Raji (cell line): ENCODE data around the gene ADAM15.
A peak's percentile ranks its signal among the peaks of the same experiment; 100 is the strongest.

Experiments used
- POLR2A ChIP-seq: IDR thresholded peaks from 2 replicates; pipeline ENCODE4 v1.6.1; 2011; ENCODE audit warnings: low read depth, low read length, control low read depth; ENCODE audit not compliant: insufficient read depth

ADAM15 gene

GRCh38 chr1:155080312-155081228, 29.5 kb downstream of the ADAM15 start:
- TF ChIP-seq POLR2A, result no peak

- TF ChIP-seq POLR2A, result no peak
Measured at GRCh38 chr1:155081472-155082300, 30.6 kb downstream of the ADAM15 start.

DNA sequence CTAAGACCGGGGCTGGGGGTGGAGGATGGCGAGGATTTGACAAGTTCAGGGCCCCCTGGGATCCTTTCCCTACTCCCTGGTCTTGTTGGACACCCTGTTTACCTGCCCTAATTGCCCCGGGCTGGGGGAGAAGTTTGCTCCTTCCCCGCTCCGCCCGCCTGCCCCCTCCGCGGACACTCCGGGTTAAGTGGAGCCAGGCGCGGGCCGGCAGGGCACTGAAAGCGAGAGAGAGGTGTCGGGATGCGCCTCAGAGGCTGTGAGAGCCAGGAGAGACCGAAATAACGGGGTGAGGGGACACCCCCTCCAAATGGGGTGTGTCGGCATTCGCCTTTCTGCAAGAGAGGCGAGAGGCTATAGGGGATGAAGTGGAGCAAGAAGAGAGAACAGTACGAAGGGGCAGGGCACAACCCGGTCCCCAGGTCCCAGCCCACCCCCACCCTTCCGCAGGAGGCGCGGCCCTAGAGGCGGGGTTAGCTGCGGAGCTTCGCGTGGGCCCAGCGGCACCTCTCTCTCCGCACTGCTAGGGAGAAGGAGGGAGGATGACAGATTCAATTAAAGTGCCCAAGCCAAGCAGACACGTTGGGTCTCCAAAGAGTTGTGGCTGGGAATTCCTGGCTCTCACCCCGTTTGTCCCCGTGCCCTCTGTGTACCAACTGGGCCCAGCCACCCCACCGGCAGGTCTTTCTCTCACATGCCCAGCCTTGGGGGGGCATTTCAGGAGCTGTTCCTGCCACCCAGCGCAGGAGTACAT, 31.4 kb downstream of the ADAM15 start:
- TF ChIP-seq POLR2A, result no peak

DNA sequence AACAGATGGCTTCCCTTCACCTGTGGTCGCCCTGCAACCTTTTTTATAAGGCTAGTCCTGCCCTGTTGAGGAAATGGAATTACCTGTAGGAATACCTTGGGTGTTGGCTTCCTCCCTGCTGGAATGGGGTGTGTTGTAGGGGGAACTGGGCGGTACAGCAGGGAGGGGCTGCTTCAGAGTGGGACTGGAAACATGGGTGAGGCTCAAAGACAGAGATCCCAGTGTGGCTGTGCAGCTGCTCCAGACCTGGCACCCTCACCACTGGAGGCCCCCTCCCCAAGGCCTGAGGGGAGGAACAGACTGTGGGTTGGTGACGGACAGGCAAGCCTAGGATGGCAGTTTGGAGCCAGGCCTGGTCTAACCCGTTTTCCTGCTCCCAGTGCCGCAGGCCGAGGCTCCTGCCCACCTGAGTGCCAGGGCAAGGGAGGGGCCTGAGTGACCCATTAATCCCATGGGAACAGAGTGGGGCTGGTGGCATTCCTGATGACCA, 32.0 kb downstream of the ADAM15 start:
- no peak for TF ChIP-seq POLR2A

DNA sequence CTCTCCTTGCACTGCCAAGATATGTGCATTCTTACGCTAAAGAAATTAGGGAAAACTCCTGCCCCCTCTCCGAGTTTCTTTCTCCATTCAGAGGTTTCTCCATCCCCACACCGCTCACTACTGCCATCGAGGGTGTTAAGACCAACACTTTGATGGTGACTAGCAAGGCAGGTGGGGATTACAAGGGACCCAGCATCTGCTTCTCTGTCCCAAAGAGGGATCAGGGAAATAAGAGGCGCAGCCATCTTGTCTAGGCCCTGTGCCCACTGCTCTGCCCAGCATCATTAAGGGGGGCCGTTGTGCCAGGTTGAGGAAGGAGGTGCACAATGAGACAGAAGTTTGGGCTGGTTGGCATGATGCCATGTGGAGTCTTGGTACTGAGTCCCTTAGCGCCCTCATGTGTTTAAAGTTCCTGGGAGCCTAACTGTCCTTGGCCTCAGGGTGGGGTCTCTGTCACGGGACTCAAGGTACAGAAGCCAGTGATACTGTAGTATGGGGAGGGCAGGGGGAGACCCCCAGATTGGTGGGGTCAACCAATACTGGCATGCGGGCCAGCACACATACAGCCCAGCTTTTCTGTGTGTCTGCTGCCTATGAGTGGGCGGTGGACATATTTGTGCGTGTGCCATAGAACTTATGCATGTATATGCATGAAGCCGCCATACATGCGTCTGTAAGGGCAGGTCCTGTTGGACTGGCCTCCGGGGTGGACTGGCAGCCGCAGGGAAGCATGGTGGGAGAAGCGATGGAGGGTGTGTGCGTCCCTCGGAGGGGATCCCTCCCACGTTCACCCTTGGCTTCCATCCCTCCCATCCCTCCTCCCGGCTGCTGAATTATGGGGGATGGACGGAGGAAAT, 33.0 kb downstream of the ADAM15 start:
- TF ChIP-seq POLR2A, result no peak

DNA sequence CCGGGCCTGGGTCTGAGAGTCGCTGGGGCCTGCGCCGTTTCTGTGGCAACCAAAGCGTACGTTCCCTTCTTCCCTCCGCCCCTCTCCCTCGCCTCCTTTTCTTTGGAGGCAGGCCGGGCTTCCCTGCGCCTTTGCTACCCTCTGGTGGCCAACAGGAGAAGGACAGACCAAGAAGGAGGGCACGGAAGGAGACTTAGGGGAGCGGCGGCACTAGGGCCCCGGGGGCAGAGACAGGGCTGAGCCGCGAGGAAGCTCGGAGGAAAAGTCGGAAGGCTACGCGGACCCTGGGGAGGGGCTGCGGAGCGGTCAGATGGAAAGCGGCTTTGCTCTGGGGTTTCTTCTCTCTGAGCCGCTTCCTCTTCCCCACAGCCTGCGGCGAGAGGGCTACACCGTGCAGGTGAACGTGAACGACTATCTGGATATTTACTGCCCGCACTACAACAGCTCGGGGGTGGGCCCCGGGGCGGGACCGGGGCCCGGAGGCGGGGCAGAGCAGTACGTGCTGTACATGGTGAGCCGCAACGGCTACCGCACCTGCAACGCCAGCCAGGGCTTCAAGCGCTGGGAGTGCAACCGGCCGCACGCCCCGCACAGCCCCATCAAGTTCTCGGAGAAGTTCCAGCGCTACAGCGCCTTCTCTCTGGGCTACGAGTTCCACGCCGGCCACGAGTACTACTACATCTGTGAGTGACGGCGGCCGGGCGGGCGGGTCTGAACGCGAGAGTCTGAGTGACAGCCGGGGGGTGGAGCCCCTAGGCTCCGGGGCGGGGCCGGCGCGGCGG, 33.8 kb downstream of the ADAM15 start:
- peak; percentile 83 for TF ChIP-seq POLR2A

DNA sequence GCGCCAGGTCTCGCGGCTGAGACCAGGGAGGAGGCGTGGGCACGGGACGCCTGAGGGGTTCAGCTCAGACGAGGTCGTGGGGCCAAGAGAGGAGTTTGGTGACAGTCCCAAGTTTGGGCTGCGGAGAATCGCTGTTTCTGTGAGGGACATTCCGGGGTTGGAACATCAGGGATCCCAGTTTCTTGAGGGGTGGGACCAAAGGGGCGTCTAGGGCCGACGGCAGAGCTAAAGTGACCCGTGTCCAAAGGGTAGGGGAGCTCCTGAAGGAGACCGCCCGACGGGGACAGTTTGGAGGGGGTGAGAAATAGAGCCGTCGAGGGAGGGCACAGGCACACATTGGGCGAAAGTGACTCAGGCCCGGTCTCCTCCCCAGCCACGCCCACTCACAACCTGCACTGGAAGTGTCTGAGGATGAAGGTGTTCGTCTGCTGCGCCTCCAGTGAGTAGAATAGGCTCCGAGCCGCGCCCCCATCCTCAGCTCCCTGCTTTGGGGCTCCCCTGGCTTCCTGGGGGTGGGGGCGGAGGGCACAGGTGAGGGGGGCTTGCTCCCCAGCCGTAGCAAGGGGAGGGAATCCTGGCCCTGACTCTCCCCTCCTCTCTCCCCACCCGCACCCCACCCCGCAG, 34.5 kb downstream of the ADAM15 start:
- TF ChIP-seq POLR2A, result no peak; the same call in 1 of the 2 replicates

DNA sequence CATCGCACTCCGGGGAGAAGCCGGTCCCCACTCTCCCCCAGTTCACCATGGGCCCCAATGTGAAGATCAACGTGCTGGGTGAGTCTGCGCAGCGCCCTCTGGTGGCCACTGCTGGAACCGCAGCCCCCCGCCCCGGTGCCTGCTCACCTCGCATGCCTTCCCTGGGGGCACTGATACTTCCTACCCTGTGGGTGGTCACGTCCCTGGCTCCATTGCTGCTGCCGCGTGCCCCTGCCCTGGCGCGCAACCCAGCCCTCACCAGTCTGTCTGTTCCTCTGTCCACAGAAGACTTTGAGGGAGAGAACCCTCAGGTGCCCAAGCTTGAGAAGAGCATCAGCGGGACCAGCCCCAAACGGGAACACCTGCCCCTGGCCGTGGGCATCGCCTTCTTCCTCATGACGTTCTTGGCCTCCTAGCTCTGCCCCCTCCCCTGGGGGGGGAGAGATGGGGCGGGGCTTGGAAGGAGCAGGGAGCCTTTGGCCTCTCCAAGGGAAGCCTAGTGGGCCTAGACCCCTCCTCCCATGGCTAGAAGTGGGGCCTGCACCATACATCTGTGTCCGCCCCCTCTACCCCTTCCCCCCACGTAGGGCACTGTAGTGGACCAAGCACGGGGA, 35.1 kb downstream of the ADAM15 start:
- TF ChIP-seq POLR2A, result peak; percentile 47; the same call in 1 of the 2 replicates

- TF ChIP-seq POLR2A, result no peak
Measured at GRCh38 chr1:155086856-155087535, 35.9 kb downstream of the ADAM15 start.

DNA sequence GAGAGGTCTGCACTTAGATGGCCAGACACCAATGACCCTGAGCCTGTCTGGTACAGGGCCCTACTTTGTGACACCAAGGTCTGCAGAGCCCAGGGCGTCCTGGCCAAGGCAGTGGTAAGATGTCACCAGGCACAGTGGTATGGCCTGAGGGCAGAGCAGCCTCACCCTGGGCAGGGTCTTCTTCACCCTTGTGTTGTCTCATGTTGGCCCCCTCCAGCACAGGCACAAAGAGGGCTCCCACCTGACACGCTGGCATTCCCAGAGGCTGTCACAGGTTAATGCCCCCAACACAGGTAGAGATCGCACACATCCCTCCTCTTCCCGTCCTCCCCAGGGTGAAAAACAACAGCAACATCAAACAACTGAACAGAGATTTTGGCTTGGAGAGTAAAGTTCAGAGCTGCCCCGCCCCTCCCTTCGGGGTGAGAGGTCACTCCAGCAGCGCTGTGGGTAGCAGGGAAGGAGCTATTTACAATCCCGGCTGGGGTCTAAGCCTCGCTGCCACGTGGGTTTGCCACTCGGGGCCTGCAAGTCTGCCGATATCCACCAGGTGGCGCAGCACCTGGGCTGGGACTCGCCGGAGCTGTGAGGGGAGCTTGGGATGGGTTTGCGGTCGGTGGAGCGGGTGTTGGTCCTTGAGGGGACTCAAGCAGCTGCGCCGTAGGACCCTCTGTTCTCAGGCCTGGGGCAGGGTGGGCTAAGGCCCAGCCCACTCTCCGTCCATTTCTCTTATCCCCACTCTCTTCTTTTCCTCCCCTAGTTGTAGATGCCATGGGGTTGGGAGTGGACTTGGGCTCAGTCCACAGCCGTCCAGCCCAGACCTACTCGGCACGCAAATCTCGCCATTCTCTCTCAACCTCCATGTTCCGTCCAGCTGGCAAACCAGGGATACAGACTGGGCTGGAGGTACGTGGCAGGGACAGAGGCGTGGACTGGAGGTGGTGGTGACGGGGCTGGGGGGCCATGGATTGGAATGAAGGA, 40.2 kb downstream of the ADAM15 start:
- TF ChIP-seq POLR2A, result peak; percentile 27; the same call in 1 of the 2 replicates

GRCh38 chr1:155092131-155092530, 41.0 kb downstream of the ADAM15 start:
- TF ChIP-seq POLR2A, result no peak
